Sigmoid colon (tissue), 7 donors: ENCODE data around the gene MYL9. TPM values are rescaled to one million over a fixed set of nuclear protein-coding genes. Genes with fewer than 3 reads are reported as not detected.

Source experiments
- DNase-seq: peaks from one replicate; pipeline ENCODE4 v3.0.0-alpha.2; 2019
- H3K27ac ChIP-seq, 4 donors: fragments of 200-600 bp; sonication (generic); one replicate each; pipeline ENCODE4 v1.5.1; 2016 to 2019; ENCODE audit warnings: mild to moderate bottlenecking in 1 of 4
- H3K27me3 ChIP-seq, 3 donors: fragments of 200-600 bp; sonication (generic); one replicate each; pipeline ENCODE4 v1.5.1; 2019; ENCODE audit warnings: mild to moderate bottlenecking in 1 of 3
- H3K36me3 ChIP-seq, 4 donors: fragments of 200-600 bp; sonication (generic); one replicate each; pipeline ENCODE4 v1.5.1; 2016 to 2019
- H3K4me1 ChIP-seq, 4 donors: fragments of 200-600 bp; sonication (generic); one replicate each; pipeline ENCODE4 v1.5.1; 2017 to 2019
- H3K4me3 ChIP-seq, 4 donors: fragments of 200-600 bp; sonication (generic); one replicate each; pipeline ENCODE4 v1.5.1; 2017 to 2019; ENCODE audit warnings: mild to moderate bottlenecking in 2 of 4, moderate library complexity in 1 of 4
- H3K9me3 ChIP-seq, 4 donors: fragments of 200-600 bp in 3 of 4; sonication (generic) in 3 of 4; one replicate each; pipeline versions ENCODE4 v1.5.1 to v1.6.1; 2013 to 2019
- EP300 ChIP-seq, 4 donors: sonication (generic); formaldehyde crosslinking; IDR thresholded peaks; one replicate each; pipeline ENCODE4 v1.6.1; 2017; ENCODE audit warnings: antibody characterized with exemption in 4 of 4
- POLR2A ChIP-seq, 2 donors: fragments of 450-650 bp; IDR thresholded peaks; one replicate each; pipeline ENCODE4 v1.6.1; 2016; ENCODE audit warnings: antibody characterized with exemption in 2 of 2, mild to moderate bottlenecking in 2 of 2, moderate library complexity in 2 of 2
- POLR2AphosphoS5 ChIP-seq, 4 donors: sonication (generic); formaldehyde crosslinking; IDR thresholded peaks; one replicate each; pipeline ENCODE4 v1.6.1; 2017; ENCODE audit warnings: antibody characterized with exemption in 4 of 4
- WGBS, 2 donors: extraction: QIAGEN DNeasy Blood & Tissue Kit; methylation state at CpG; one replicate each; pipeline ENCODE4 v1.1.7; 2013; 5-methylcytosine and 5-hydroxymethylcytosine counted together
- intact Hi-C: fragments of 100-400 bp; cut with DNase I; formaldehyde crosslinking; loops from one replicate; pipeline ENCODE4 v1.15.1; 2023
- polyA plus RNA-seq, 3 donors: library from polyadenylated mRNA; stranded (reverse); fragments of 200-250 nt; gene quantifications; one replicate each; pipeline ENCODE4 v1.2.3, GENCODE V29; 2013
- small RNA-seq, 3 donors: library from RNA; depleted of rRNA; stranded (forward); fragments of <200 nt; gene quantifications; one replicate each; pipeline ENCODE3, GENCODE V24; 2016
- total RNA-seq, 4 donors: library from RNA; depleted of rRNA; stranded (reverse); fragments of >200 nt; gene quantifications; one replicate each; pipeline ENCODE4 v1.1.0, GENCODE V29; 2016
- TF ChIP-seq, protein P1 (sequence below), 4 experiments: fragments of 450-650 bp in 3 of 4; fragments of 200-600 bp in 1 of 4; IDR thresholded peaks; one replicate each; pipeline ENCODE4 v1.5.1; 2016 to 2019; ENCODE audit warnings: antibody characterized with exemption in 4 of 4, mild to moderate bottlenecking in 3 of 4, moderate library complexity in 2 of 4
- donor health status: healthy with polysubstance abuse.
- donor health status: Bipolar disorder and iron deficiency.
- donor health status: healthy.

The MYL9 gene
- total and polyA plus RNA-seq, 7 donors = 26.4 to 2,082 (median 1,167) TPM

GRCh38 chr20:36591281-36591680 is 50.0 kb downstream of the MYL9 start:
- TF ChIP-seq EP300 (IDR thresholded peaks at IDR 0.05) = no peak
- TF ChIP-seq POLR2AphosphoS5 (IDR thresholded peaks at IDR 0.05) = no peak
- TF ChIP-seq POLR2A (IDR thresholded peaks at IDR 0.05) = no peak
- TF ChIP-seq, protein P1, sequence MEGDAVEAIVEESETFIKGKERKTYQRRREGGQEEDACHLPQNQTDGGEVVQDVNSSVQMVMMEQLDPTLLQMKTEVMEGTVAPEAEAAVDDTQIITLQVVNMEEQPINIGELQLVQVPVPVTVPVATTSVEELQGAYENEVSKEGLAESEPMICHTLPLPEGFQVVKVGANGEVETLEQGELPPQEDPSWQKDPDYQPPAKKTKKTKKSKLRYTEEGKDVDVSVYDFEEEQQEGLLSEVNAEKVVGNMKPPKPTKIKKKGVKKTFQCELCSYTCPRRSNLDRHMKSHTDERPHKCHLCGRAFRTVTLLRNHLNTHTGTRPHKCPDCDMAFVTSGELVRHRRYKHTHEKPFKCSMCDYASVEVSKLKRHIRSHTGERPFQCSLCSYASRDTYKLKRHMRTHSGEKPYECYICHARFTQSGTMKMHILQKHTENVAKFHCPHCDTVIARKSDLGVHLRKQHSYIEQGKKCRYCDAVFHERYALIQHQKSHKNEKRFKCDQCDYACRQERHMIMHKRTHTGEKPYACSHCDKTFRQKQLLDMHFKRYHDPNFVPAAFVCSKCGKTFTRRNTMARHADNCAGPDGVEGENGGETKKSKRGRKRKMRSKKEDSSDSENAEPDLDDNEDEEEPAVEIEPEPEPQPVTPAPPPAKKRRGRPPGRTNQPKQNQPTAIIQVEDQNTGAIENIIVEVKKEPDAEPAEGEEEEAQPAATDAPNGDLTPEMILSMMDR (IDR thresholded peaks at IDR 0.05) = no peak
- H3K4me3 ChIP-seq = no peak overlapping the region
- H3K4me1 ChIP-seq = no peaks in the 10 kb centered on the region
- H3K36me3 ChIP-seq = peaks cover 0 to 22% (median 0%) of the 10 kb centered on the region in 4 donors
- H3K27ac ChIP-seq = no peak overlapping the region
- no peaks in the 10 kb centered on the region for H3K27me3 ChIP-seq
- intact Hi-C loops = loop anchor here (5.0 kb wide), 1 partner anchor 34 kb away; no protein-coding TSS in a partner anchor
- WGBS, 2 donors = 86 to 91% methylated on average over 5 of the region's 5 CpGs
- DNase-seq = no peak
- H3K9me3 ChIP-seq = no peaks in the 10 kb centered on the region

DNA sequence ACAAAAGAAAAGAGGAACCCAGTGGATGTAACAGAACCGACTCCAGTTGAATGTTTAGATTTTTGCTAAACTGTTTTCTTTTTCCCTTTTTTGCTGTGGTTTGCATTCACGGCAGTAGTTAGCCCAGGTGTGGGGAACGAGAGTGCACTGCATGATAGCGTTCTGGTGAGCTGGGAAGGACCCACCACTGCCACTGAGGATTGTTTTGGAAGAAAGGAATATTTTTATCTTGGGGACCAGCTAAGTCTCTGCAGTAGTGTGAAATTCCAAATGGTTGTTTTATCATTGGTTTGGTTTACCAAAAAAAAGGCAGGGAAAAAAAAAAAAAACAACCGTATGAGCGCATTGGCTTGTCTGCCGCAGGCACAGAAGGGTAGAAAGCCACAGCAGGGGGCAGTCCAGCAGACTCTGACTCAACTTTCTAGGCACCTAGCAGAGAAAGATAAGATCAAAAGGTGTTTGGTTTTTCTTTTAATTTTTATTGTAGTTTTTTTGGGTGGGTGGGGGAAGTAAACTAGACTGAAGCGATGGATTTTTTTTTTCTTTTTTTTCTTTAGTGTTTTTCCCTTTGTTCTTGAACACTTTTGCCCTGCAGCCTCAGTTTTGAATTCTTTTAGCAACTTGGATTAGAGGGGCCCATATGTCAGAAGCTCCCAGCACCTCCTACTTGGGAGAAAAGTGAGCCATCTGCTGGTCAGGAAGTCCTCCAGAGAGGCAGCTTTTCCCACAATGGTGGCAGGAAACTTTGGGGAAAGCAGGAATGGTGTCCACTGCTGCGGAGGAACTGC is 50.7 kb downstream of the MYL9 start:
- Histone ChIP-seq H3K4me1 (no peaks in the 10 kb centered on the region), H3K9me3 (no peaks in the 10 kb centered on the region), H3K36me3 (peaks cover 0 to 18% (median 0%) of the 10 kb centered on the region in 4 donors), H3K27ac (no peak overlapping the region), H3K4me3 (no peak overlapping the region), H3K27me3 (no peaks in the 10 kb centered on the region)
- intact Hi-C loops = loop anchor here (5.0 kb wide), 1 partner anchor 35 kb away; no protein-coding TSS in a partner anchor
- 70 to 86% methylated on average over 9 of the region's 9 CpGs for WGBS, 2 donors
- TF ChIP-seq EP300 (IDR thresholded peaks at IDR 0.05) = no peak
- TF ChIP-seq, protein P1 (IDR thresholded peaks at IDR 0.05) = peak in 3 of 4 experiments; percentile 13 to 39 (median 14)
- no peak for TF ChIP-seq POLR2AphosphoS5 (IDR thresholded peaks at IDR 0.05)
- no peak for DNase-seq

DNA sequence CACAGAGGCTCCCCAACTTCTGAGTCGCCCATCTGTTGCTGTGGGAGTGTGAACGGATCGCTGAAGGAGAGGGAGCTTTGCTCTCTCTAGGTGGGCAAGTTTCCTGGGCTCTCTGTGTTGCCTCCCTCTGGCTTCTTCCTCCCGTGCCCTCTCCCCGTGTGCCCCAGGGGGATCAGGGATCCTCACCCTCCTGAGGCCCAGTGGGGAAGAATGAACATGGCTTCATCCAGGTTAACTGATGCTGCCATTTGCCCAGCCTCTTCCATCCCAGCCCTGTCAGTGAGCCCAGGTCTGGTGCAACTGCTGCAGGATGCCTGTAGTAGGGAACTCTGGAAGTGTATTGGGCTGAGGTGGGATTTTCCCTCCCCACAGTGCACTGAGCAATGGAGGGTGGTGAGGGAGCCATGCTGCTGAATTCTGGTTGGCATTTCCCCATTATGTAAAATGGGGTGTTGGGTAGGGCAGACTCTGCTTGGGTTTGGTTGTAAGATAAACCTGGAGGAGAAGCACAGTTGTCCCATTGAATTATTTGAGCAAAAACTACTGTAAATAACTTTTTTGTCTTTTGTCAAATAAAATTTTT is 52.1 kb downstream of the MYL9 start:
- WGBS, 2 donors = 94% methylated on average over 5 of the region's 5 CpGs
- no peaks in the 10 kb centered on the region for H3K9me3 ChIP-seq
- no peak for TF ChIP-seq POLR2AphosphoS5 (IDR thresholded peaks at IDR 0.05)
- TF ChIP-seq, protein P1 (IDR thresholded peaks at IDR 0.05) = no peak
- TF ChIP-seq POLR2A (IDR thresholded peaks at IDR 0.05) = no peak
- no peak for TF ChIP-seq EP300 (IDR thresholded peaks at IDR 0.05)
- intact Hi-C loops = loop anchor here (5.0 kb wide), 1 partner anchor 36 kb away; no protein-coding TSS in a partner anchor
- peaks cover 0 to 15% (median 0%) of the 10 kb centered on the region in 4 donors for H3K36me3 ChIP-seq
- no peak overlapping the region for H3K27ac ChIP-seq
- peaks cover 0 to under 1% (median 0%) of the 10 kb centered on the region in 4 donors for H3K4me1 ChIP-seq
- no peak overlapping the region for H3K4me3 ChIP-seq
- no peaks in the 10 kb centered on the region for H3K27me3 ChIP-seq
- DNase-seq = no peak

- no peak for DNase-seq
- Histone ChIP-seq H3K4me1 (peaks cover 0 to 10% (median 4%) of the 10 kb centered on the region in 4 donors), H3K9me3 (no peaks in the 10 kb centered on the region), H3K27me3 (no peaks in the 10 kb centered on the region), H3K27ac (no peak overlapping the region), H3K4me3 (no peak overlapping the region), H3K36me3 (no peaks in the 10 kb centered on the region)
- TF ChIP-seq EP300 (IDR thresholded peaks at IDR 0.05) = no peak
- TF ChIP-seq POLR2AphosphoS5 (IDR thresholded peaks at IDR 0.05) = no peak
- TF ChIP-seq, protein P1 (IDR thresholded peaks at IDR 0.05) = no peak
- no peak for TF ChIP-seq POLR2A (IDR thresholded peaks at IDR 0.05)
- WGBS, 2 donors = 31 to 66% methylated on average over 5 of the region's 5 CpGs
- intact Hi-C loops = loop anchor here (10.0 kb wide), 1 partner anchor 395 kb away; no protein-coding TSS in a partner anchor
Measured at GRCh38 chr20:36599912-36600345, 58.6 kb downstream of the MYL9 start.

Small RNA genes within 50 kb of the gene (small RNA-seq; reads per million reads assigned to genes)
- 0 reads per million in 3 donors for gene RF00017

Other genes with a start within 250 kb of the MYL9 start
- 10 to 100 TPM; 21.0 to 60.7 (median 37.5) TPM for gene DLGAP4, start 235.2 kb upstream of the MYL9 start, total RNA-seq
- 10 to 100 TPM; 21.7 to 36.9 (median 23.4) TPM for gene DLGAP4, start 235.2 kb upstream of the MYL9 start, polyA plus RNA-seq
- gene TGIF2, start 32.1 kb downstream of the MYL9 start, total RNA-seq = 10 to 100 TPM in 3 of 4 donors, 1 to 10 TPM in 1; 8.9 to 13.6 (median 11.1) TPM
- 10 to 100 TPM in 1 of 3 donors, 1 to 10 TPM in 2; 2.1 to 10.0 (median 2.4) TPM for gene TGIF2, start 32.1 kb downstream of the MYL9 start, polyA plus RNA-seq
- gene RAB5IF, start 64.3 kb downstream of the MYL9 start, total RNA-seq = 10 to 100 TPM; 58.7 to 85.1 (median 75.7) TPM
- gene RAB5IF, start 64.3 kb downstream of the MYL9 start, polyA plus RNA-seq = 100 to 1,000 TPM; 106 to 169 (median 148) TPM
- gene SLA2, start 104.7 kb downstream of the MYL9 start, total RNA-seq = under 1 TPM in 2 of 4 donors, not detected in 2; 0.54 to 0.55 TPM
- gene SLA2, start 104.7 kb downstream of the MYL9 start, polyA plus RNA-seq = 1 to 10 TPM in 1 of 3 donors, under 1 TPM in 1, not detected in 1; 0.46 to 3.4 TPM
- gene NDRG3, start 204.6 kb downstream of the MYL9 start, total RNA-seq = 10 to 100 TPM; 28.5 to 38.9 (median 31.5) TPM
- 10 to 100 TPM; 21.6 to 32.1 (median 25.9) TPM for gene NDRG3, start 204.6 kb downstream of the MYL9 start, polyA plus RNA-seq
- 1 to 10 TPM; 4.4 to 6.4 (median 5.5) TPM for gene DSN1, start 232.2 kb downstream of the MYL9 start, total RNA-seq
- gene DSN1, start 232.2 kb downstream of the MYL9 start, polyA plus RNA-seq = 10 to 100 TPM in 2 of 3 donors, 1 to 10 TPM in 1; 7.8 to 11.7 (median 11.6) TPM